Osteocyte (in vitro differentiated cells): Measurements from ENCODE around the gene ANP32A. TPM values are rescaled to one million over a fixed set of nuclear protein-coding genes. Genes with fewer than 3 reads are reported as not detected.
A peak's percentile ranks its signal among the peaks of the same experiment; 100 is the strongest.

Experiments
- DNase-seq: peaks from one replicate; pipeline ENCODE4 v3.0.0; 2021; ENCODE audit warnings: mixed read lengths; ENCODE audit not compliant: unreplicated experiment; ENCODE audit errors: extremely low spot score
- H3K27ac Mint-ChIP-seq: one replicate; pipeline ENCODE4 v1.8.0; 2021; ENCODE audit warnings: mild to moderate bottlenecking, mixed read lengths; ENCODE audit not compliant: unreplicated experiment
- H3K27me3 Mint-ChIP-seq: one replicate; pipeline ENCODE4 v1.8.0; 2021; ENCODE audit warnings: mixed read lengths; ENCODE audit not compliant: unreplicated experiment
- H3K36me3 Mint-ChIP-seq: one replicate; pipeline ENCODE4 v1.8.0; 2021; ENCODE audit warnings: mixed read lengths; ENCODE audit not compliant: unreplicated experiment
- H3K4me1 Mint-ChIP-seq: one replicate; pipeline ENCODE4 v1.8.0; 2021; ENCODE audit warnings: mixed read lengths; ENCODE audit not compliant: unreplicated experiment
- H3K4me3 Mint-ChIP-seq: one replicate; pipeline ENCODE4 v1.8.0; 2021; ENCODE audit warnings: mild to moderate bottlenecking, moderate library complexity, mixed read lengths; ENCODE audit not compliant: unreplicated experiment
- H3K9me3 Mint-ChIP-seq: one replicate; pipeline ENCODE4 v1.8.0; 2021; ENCODE audit warnings: mixed read lengths; ENCODE audit not compliant: unreplicated experiment
- CTCF ChIP-seq: fragments of 200-600 bp; sonication (generic); IDR thresholded peaks from 2 replicates; pipeline ENCODE4 v1.5.0; 2021; ENCODE audit warnings: antibody characterized with exemption, mild to moderate bottlenecking, moderate library complexity
- total RNA-seq: library from RNA; stranded (reverse); gene quantifications from 2 replicates; pipeline ENCODE4 v1.2.1, GENCODE V29; 2021

Gene ANP32A
- total RNA-seq, 1 donor from 2014 or later, result 155 TPM

GRCh38 chr15:68790242-68790575 lies 30.5 kb downstream of the ANP32A start:
- Mint-ChIP-seq H3K36me3 (peaks cover 23% of the 10 kb centered on the region), H3K4me3 (no peak overlapping the region), H3K27ac (peak overlapping the region; percentile 77), H3K27me3 (no peaks in the 10 kb centered on the region), H3K4me1 (peaks cover 54% of the 10 kb centered on the region), H3K9me3 (no peaks in the 10 kb centered on the region)
- no peak for TF ChIP-seq CTCF
- DNase-seq, result no peak

GRCh38 chr15:68789534-68790241 lies 31.0 kb downstream of the ANP32A start:
- Mint-ChIP-seq H3K9me3 (no peaks in the 10 kb centered on the region), H3K4me3 (no peak overlapping the region)

GRCh38 chr15:68789091-68789490 lies 31.6 kb downstream of the ANP32A start:
- peaks cover 32% of the 10 kb centered on the region for H3K36me3 Mint-ChIP-seq
- TF ChIP-seq CTCF, result no peak
- peaks cover 43% of the 10 kb centered on the region for H3K4me1 Mint-ChIP-seq
- peak overlapping the region; percentile 77 for H3K27ac Mint-ChIP-seq
- H3K27me3 Mint-ChIP-seq, result no peaks in the 10 kb centered on the region
- H3K4me3 Mint-ChIP-seq, result no peak overlapping the region
- no peaks in the 10 kb centered on the region for H3K9me3 Mint-ChIP-seq
- no peak for DNase-seq

More at GRCh38 chr15:68789534-68790241, 31.0 kb downstream of the ANP32A start:
- no peak for TF ChIP-seq CTCF
- peaks cover 28% of the 10 kb centered on the region for H3K36me3 Mint-ChIP-seq
- peaks cover 48% of the 10 kb centered on the region for H3K4me1 Mint-ChIP-seq
- no peaks in the 10 kb centered on the region for H3K27me3 Mint-ChIP-seq
- no peak for DNase-seq
- H3K27ac Mint-ChIP-seq, result peak overlapping the region; percentile 77

- no peaks in the 10 kb centered on the region for H3K9me3 Mint-ChIP-seq
- no peaks in the 10 kb centered on the region for H3K27me3 Mint-ChIP-seq
- H3K4me1 Mint-ChIP-seq, result peaks cover 40% of the 10 kb centered on the region
- TF ChIP-seq CTCF, result no peak
- H3K36me3 Mint-ChIP-seq, result peaks cover 37% of the 10 kb centered on the region
- peak overlapping the region; percentile 42 for H3K27ac Mint-ChIP-seq
- no peak for DNase-seq
- H3K4me3 Mint-ChIP-seq, result no peak overlapping the region
These were observed 32.5 kb downstream of the ANP32A start for GRCh38 chr15:68788264-68788624.

GRCh38 chr15:68787609-68788263 lies 33.0 kb downstream of the ANP32A start:
- H3K27ac Mint-ChIP-seq, result peak overlapping the region; percentile 42
- no peaks in the 10 kb centered on the region for H3K27me3 Mint-ChIP-seq
- peaks cover 35% of the 10 kb centered on the region for H3K4me1 Mint-ChIP-seq
- DNase-seq, result no peak
- TF ChIP-seq CTCF, result no peak
- peaks cover 38% of the 10 kb centered on the region for H3K36me3 Mint-ChIP-seq
- H3K4me3 Mint-ChIP-seq, result no peak overlapping the region
- H3K9me3 Mint-ChIP-seq, result no peaks in the 10 kb centered on the region
